Natural killer cell (primary cell): ENCODE data around the gene NCBP3. TPM values are rescaled to one million over a fixed set of nuclear protein-coding genes. Genes with fewer than 3 reads are reported as not detected.
"Not testable (repeated sequence)": the region's sequence is repeated elsewhere in the genome, so short reads cannot be mapped to it uniquely, and the experiment has no call there.

Experiments
- ATAC-seq, 3 donors: fragments of 150-1000 bp in 2 of 3; fragments of 200-7000 bp in 1 of 3; cut with Tn5 transposase; 1 replicate in 1 of 3; 2 replicates in 2 of 3; pipeline ENCODE4 v1.10.0; 2021; ENCODE audit warnings: mild to moderate bottlenecking in 2 of 3, moderate library complexity in 2 of 3
- DNase-seq, 2 donors: peaks; one replicate each; pipeline versions ENCODE4 v3.0.0 to v3.0.0-alpha.2; 2013 to 2021; ENCODE audit warnings: mixed read lengths in 1 of 2
- H3K27ac ChIP-seq: one replicate; pipeline ENCODE4 v1.5.1; 2013; ENCODE audit warnings: mild to moderate bottlenecking, low read length
- H3K27me3 ChIP-seq: one replicate; pipeline ENCODE4 v1.6.1; 2013; ENCODE audit warnings: low read length; ENCODE audit not compliant: control insufficient read depth, insufficient read depth
- H3K36me3 ChIP-seq: one replicate; pipeline ENCODE4 v1.6.1; 2013; ENCODE audit warnings: low read length; ENCODE audit not compliant: control insufficient read depth, insufficient read depth
- H3K4me1 ChIP-seq: one replicate; pipeline ENCODE4 v1.6.1; 2013; ENCODE audit warnings: low read length; ENCODE audit not compliant: control insufficient read depth, insufficient read depth
- H3K4me3 ChIP-seq: one replicate; pipeline ENCODE4 v1.5.1; 2013; ENCODE audit warnings: low read length
- H3K9me3 ChIP-seq: one replicate; pipeline ENCODE4 v1.6.1; 2013; ENCODE audit warnings: low read length; ENCODE audit not compliant: control insufficient read depth, insufficient read depth
- H3K27ac Mint-ChIP-seq, 2 donors: one replicate each; pipeline ENCODE4 v1.8.0; 2022; ENCODE audit warnings: mild to moderate bottlenecking in 2 of 2, mixed read lengths in 2 of 2, moderate library complexity in 1 of 2
- H3K27me3 Mint-ChIP-seq, 2 donors: one replicate each; pipeline ENCODE4 v1.8.0; 2022; ENCODE audit warnings: low read depth in 2 of 2, mixed read lengths in 2 of 2
- H3K36me3 Mint-ChIP-seq: one replicate; pipeline ENCODE4 v1.8.0; 2022; ENCODE audit warnings: mixed read lengths
- H3K4me1 Mint-ChIP-seq, 2 donors: one replicate each; pipeline ENCODE4 v1.8.0; 2022; ENCODE audit warnings: mixed read lengths in 2 of 2
- H3K4me3 Mint-ChIP-seq: one replicate; pipeline ENCODE4 v1.8.0; 2022; ENCODE audit warnings: mild to moderate bottlenecking, moderate library complexity, mixed read lengths
- H3K9me3 Mint-ChIP-seq, 2 donors: one replicate each; pipeline ENCODE4 v1.8.0; 2022; ENCODE audit warnings: mixed read lengths in 2 of 2
- CTCF ChIP-seq: fragments of 200-600 bp; IDR thresholded peaks from one replicate; pipeline ENCODE4 v1.8.0; 2022; ENCODE audit warnings: antibody characterized with exemption
- WGBS: methylation state at CpG from one replicate; pipeline ENCODE4 v1.1.7; 2013; ENCODE audit warnings: missing lambda C conversion rate; ENCODE audit not compliant: insufficient coverage; 5-methylcytosine and 5-hydroxymethylcytosine counted together
- intact Hi-C: fragments of 100-400 bp; cut with micrococcal nuclease; formaldehyde crosslinking; loops from one replicate; pipeline ENCODE4 v1.14.2; 2022
- total RNA-seq, 4 donors: library from RNA; stranded (reverse); fragments of 120-200 nt in 1 of 4; gene quantifications; one replicate each; pipeline versions ENCODE4 v1.2.3 to v1.2.4, GENCODE V29; 2013 to 2022

NCBP3 gene
- total RNA-seq, 3 donors from 2014 or later (not counting 1 experiment from before 2014, with no cell fraction given), result 55.9 to 60.7 (median 58.1) TPM

DNA sequence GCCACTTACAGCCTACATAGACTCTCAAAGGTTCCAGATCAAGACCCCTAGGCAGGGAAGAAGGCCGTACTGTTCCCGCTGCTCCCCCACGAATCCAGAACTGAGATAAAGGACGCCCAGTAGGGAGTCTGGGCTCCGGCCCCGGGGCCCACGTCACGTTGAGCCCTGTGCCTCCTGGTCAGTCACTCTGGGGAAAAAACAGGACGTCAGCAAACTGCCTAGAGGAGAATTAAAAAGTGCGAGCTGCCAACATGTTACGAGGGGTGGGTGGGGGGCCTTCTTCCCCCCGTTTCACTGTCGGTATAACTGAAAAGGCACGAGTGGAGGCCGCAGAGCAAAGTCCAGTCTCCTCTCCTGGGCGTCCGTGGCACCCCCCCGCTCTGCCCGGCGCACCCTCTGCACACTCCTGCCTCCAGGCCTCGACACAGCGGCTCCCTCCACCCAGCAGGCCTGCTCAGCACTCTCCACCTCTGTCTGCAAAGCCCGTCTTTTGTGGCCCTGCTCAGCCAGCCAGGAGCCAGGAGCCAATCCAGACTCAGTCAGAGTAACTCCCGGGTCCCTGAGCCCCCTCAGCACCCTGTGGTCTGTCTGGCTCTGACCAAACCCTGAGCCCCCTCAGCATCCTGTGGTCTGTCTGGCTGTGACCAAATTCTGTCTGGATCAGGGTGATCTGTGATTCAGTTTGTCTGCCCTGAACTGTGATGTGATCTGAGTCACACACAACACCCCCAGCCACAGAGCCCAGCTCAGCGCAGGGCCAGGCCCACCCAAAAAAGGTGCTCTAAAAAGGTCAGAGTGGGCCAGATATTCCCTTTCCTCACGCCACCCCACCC is 51.3 kb downstream of the NCBP3 start:
- WGBS, result 78% methylated on average over 26 of the region's 26 CpGs
- TF ChIP-seq CTCF, result no peak
- Mint-ChIP-seq H3K36me3 (no peaks in the 10 kb centered on the region), H3K4me3 (peak overlapping the region; percentile 75), H3K27ac (peak overlapping the region; percentile 91 to 93), H3K4me1 (peaks cover 45 to 54% of the 10 kb centered on the region in 2 donors), H3K27me3 (peaks cover 0 to 12% of the 10 kb centered on the region in 2 donors), H3K9me3 (no peaks in the 10 kb centered on the region)
- intact Hi-C loops, result loop anchor here (2.0 to 5.0 kb wide), 2 partner anchors 53 to 84 kb away; partner anchors contain the start of gene NCBP3
- peak; percentile 76 to 80 for DNase-seq
- H3K4me1 ChIP-seq, result peaks cover 64% of the 10 kb centered on the region
- no peaks in the 10 kb centered on the region for H3K9me3 ChIP-seq
- no peaks in the 10 kb centered on the region for H3K27me3 ChIP-seq
- peak overlapping the region; percentile 69 for H3K27ac ChIP-seq
- no peaks in the 10 kb centered on the region for H3K36me3 ChIP-seq
- ATAC-seq, result peak; percentile 62 to 75 (median 65)
- no peak overlapping the region for H3K4me3 ChIP-seq

DNA sequence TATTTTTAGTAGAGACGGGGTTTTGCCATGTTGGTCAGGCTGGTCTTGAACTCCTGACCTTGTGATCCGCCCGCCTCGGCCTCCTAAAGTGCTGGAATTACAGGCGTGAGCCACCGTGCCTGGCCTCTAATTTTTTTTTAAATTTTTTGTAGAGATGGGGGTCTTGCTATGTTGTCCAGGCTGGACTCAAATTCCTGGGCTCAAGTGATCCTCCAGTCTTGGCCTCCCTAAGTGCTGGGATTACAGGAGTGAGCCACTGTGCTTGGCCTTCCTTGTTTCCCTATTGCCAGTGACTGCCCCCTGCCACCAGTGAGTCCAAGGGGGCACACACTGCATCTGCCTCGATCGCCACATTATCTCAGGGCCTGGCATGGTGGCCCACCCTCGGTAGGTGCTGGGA is 51.9 kb downstream of the NCBP3 start:
- intact Hi-C loops, result loop anchor here (2.0 kb wide), 1 partner anchor 83 kb away; no protein-coding TSS in a partner anchor
- H3K4me1 ChIP-seq, result peaks cover 62% of the 10 kb centered on the region
- DNase-seq, H3K4me3 ChIP-seq, H3K9me3 ChIP-seq, H3K27ac ChIP-seq, ATAC-seq, H3K9me3 Mint-ChIP-seq, H3K36me3 ChIP-seq, H3K36me3 Mint-ChIP-seq, H3K27me3 ChIP-seq, H3K4me3 Mint-ChIP-seq: not testable (repeated sequence)
- 98% methylated on average over 9 of the region's 9 CpGs for WGBS
- peaks cover 51 to 60% of the 10 kb centered on the region in 2 donors for H3K4me1 Mint-ChIP-seq
- peak overlapping the region; percentile 91 to 93 for H3K27ac Mint-ChIP-seq
- H3K27me3 Mint-ChIP-seq, result peaks cover 0 to 12% of the 10 kb centered on the region in 2 donors

DNA sequence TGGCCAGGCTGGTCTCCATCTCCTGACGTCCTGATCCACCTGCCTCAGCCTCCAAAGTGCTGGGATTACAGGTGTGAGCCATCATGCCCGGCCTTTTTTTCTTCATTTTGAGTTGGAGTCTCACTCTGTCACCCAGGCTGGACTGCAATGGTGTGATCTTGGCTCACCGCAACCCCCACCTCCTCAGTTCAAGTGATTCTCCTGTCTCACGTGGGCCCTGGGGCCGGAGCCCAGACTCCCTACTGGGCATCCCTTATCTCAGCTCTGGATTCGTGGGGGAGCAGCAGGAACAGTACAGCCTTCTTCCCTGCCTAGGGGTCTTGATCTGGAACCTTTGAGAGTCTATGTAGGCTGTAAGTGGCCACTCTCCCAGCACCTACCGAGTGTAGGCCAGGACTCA is 52.8 kb downstream of the NCBP3 start:
- H3K9me3 Mint-ChIP-seq, intact Hi-C loops, H3K36me3 Mint-ChIP-seq, H3K36me3 ChIP-seq, H3K4me3 Mint-ChIP-seq, H3K4me3 ChIP-seq, ATAC-seq, H3K27ac ChIP-seq, H3K27ac Mint-ChIP-seq, DNase-seq, H3K27me3 ChIP-seq, H3K27me3 Mint-ChIP-seq, H3K9me3 ChIP-seq: not testable (repeated sequence)
- WGBS, result 99% methylated on average over 7 of the region's 7 CpGs
- peaks cover 60% of the 10 kb centered on the region for H3K4me1 ChIP-seq
- H3K4me1 Mint-ChIP-seq, result peaks cover 55 to 57% of the 10 kb centered on the region in 2 donors

GRCh38 chr17:3792481-3792880 is 53.6 kb downstream of the NCBP3 start:
- DNase-seq (no peak), ATAC-seq (no peak)
- intact Hi-C loops, result no loop called here
- no peaks in the 10 kb centered on the region for H3K9me3 Mint-ChIP-seq
- no peak overlapping the region for H3K27ac Mint-ChIP-seq
- no peak overlapping the region for H3K4me3 Mint-ChIP-seq
- WGBS, result 98% methylated on average over 6 of the region's 6 CpGs
- H3K27me3 Mint-ChIP-seq, result no peaks in the 10 kb centered on the region
- no peaks in the 10 kb centered on the region for H3K9me3 ChIP-seq
- no peaks in the 10 kb centered on the region for H3K27me3 ChIP-seq
- peaks cover 56 to 57% of the 10 kb centered on the region in 2 donors for H3K4me1 Mint-ChIP-seq
- H3K4me3 ChIP-seq, result no peak overlapping the region
- H3K27ac ChIP-seq, result no peak overlapping the region
- H3K36me3 Mint-ChIP-seq, result no peaks in the 10 kb centered on the region
- H3K4me1 ChIP-seq, result peaks cover 59% of the 10 kb centered on the region
- TF ChIP-seq CTCF, result no peak
- no peaks in the 10 kb centered on the region for H3K36me3 ChIP-seq
